Gastroesophageal sphincter (tissue), 4 donors: Measurements from ENCODE around the gene SLC12A4. TPM values are rescaled to one million over a fixed set of nuclear protein-coding genes. Genes with fewer than 3 reads are reported as not detected.
A peak's percentile ranks its signal among the peaks of the same experiment; 100 is the strongest.

Experiments used
- ATAC-seq: fragments of 150-250 bp; one replicate; pipeline ENCODE4 v1.9.1; 2016; ENCODE audit warnings: mild to moderate bottlenecking, moderate library complexity
- H3K27ac ChIP-seq, 4 donors: fragments of 200-600 bp; sonication (generic) in 3 of 4; 1 replicate in 3 of 4; 2 replicates in 1 of 4; pipeline ENCODE4 v1.5.1; 2016 to 2019
- H3K27me3 ChIP-seq: fragments of 200-600 bp; sonication (generic); one replicate; pipeline ENCODE4 v1.5.1; 2019
- H3K36me3 ChIP-seq, 2 donors: fragments of 200-600 bp; sonication (generic); one replicate each; pipeline ENCODE4 v1.5.1; 2019; ENCODE audit warnings: control low read depth in 1 of 2
- H3K4me1 ChIP-seq, 3 donors: fragments of 200-600 bp; sonication (generic); 1 replicate in 2 of 3; 2 replicates in 1 of 3; pipeline ENCODE4 v1.5.1; 2016 to 2019; ENCODE audit warnings: control low read depth in 2 of 3
- H3K4me3 ChIP-seq, 2 donors: fragments of 200-600 bp; sonication (generic); one replicate each; pipeline ENCODE4 v1.5.1; 2019; ENCODE audit warnings: mild to moderate bottlenecking in 1 of 2, moderate library complexity in 1 of 2
- H3K9me3 ChIP-seq, 3 donors: fragments of 200-600 bp; sonication (generic); one replicate each; pipeline ENCODE4 v1.5.1; 2017 to 2019; ENCODE audit warnings: control low read depth in 2 of 3
- CTCF ChIP-seq, 4 experiments: fragments of 200-600 bp in 2 of 4; fragments of 450-650 bp in 2 of 4; sonication (generic) in 1 of 4; IDR thresholded peaks; one replicate each; pipeline ENCODE4 v1.5.1; 2017 to 2019; ENCODE audit warnings: antibody characterized with exemption in 4 of 4, mild to moderate bottlenecking in 2 of 4, moderate library complexity in 2 of 4
- EP300 ChIP-seq: sonication (generic); formaldehyde crosslinking; IDR thresholded peaks from one replicate; pipeline ENCODE4 v1.6.1; 2017; ENCODE audit warnings: antibody characterized with exemption, mild to moderate bottlenecking
- POLR2A ChIP-seq, 2 donors: fragments of 450-650 bp; IDR thresholded peaks; one replicate each; pipeline ENCODE4 v1.6.1; 2017; ENCODE audit warnings: antibody characterized with exemption in 2 of 2, mild to moderate bottlenecking in 2 of 2, moderate library complexity in 1 of 2
- POLR2AphosphoS5 ChIP-seq: sonication (generic); formaldehyde crosslinking; IDR thresholded peaks from one replicate; pipeline ENCODE4 v1.6.1; 2017; ENCODE audit warnings: antibody characterized with exemption
- WGBS, 2 donors: methylation state at CpG; one replicate each; pipeline ENCODE4 v1.1.5; 2018; ENCODE audit warnings: low coverage in 1 of 2; 5-methylcytosine and 5-hydroxymethylcytosine counted together
- total RNA-seq, 4 donors: library from RNA; depleted of rRNA; stranded (reverse); fragments of >200 nt; gene quantifications; one replicate each; pipeline ENCODE4 v1.1.0, GENCODE V29; 2016

Gene SLC12A4
- total RNA-seq, 4 donors from 2014 or later = 54.7 to 121 (median 64.0) TPM

GRCh38 chr16:67987460-67988160 lies 19.2 kb upstream of the SLC12A4 start:
- no peaks in the 10 kb centered on the region for H3K36me3 ChIP-seq
- H3K27me3 ChIP-seq = peaks cover 3% of the 10 kb centered on the region
- 38 to 100% methylated on average over 1 to 2 of the region's 11 CpGs for WGBS, 2 donors
- no peak overlapping the region for H3K27ac ChIP-seq
- peaks cover 0 to 20% (median 0%) of the 10 kb centered on the region in 3 donors for H3K4me1 ChIP-seq
- H3K4me3 ChIP-seq = no peak overlapping the region
- ATAC-seq = no peak
- H3K9me3 ChIP-seq = no peaks in the 10 kb centered on the region
- TF ChIP-seq POLR2AphosphoS5 (no peak), EP300 (no peak), POLR2A (IDR thresholded peaks at IDR 0.05) (no peak), CTCF (IDR thresholded peaks at IDR 0.05) (no peak)

GRCh38 chr16:67986949-67987348 lies 18.5 kb upstream of the SLC12A4 start:
- Histone ChIP-seq H3K36me3 (no peaks in the 10 kb centered on the region), H3K4me1 (peaks cover 0 to 17% (median 0%) of the 10 kb centered on the region in 3 donors), H3K9me3 (no peaks in the 10 kb centered on the region), H3K4me3 (no peak overlapping the region), H3K27ac (no peak overlapping the region), H3K27me3 (peaks cover 10% of the 10 kb centered on the region)
- TF ChIP-seq EP300 = no peak
- no peak for TF ChIP-seq POLR2A (IDR thresholded peaks at IDR 0.05)
- no peak for TF ChIP-seq POLR2AphosphoS5
- TF ChIP-seq CTCF (IDR thresholded peaks at IDR 0.05) = no peak
- WGBS, 2 donors = 81 to 100% methylated on average over 1 to 5 of the region's 5 CpGs
- no peak for ATAC-seq

GRCh38 chr16:67982011-67982696 lies 13.7 kb upstream of the SLC12A4 start:
- no peak for TF ChIP-seq EP300
- TF ChIP-seq CTCF (IDR thresholded peaks at IDR 0.05) = no peak
- TF ChIP-seq POLR2A (IDR thresholded peaks at IDR 0.05) = no peak
- TF ChIP-seq POLR2AphosphoS5 = no peak
- Histone ChIP-seq H3K27me3 (peaks cover 38% of the 10 kb centered on the region), H3K4me3 (no peak overlapping the region), H3K36me3 (no peaks in the 10 kb centered on the region), H3K4me1 (peaks cover 0 to 17% (median 0%) of the 10 kb centered on the region in 3 donors), H3K27ac (no peak overlapping the region), H3K9me3 (no peaks in the 10 kb centered on the region)
- no peak for ATAC-seq
- 77% methylated on average over 3 of the region's 49 CpGs; no CpG with 5 or more reads in 1 of the 2 donors for WGBS, 2 donors

- H3K36me3 ChIP-seq = no peaks in the 10 kb centered on the region
- no peak within 1 kb of the TSS for H3K27ac ChIP-seq
- no CpG with 5 or more reads among the region's 62 CpGs for WGBS, 2 donors
- no peak within 1 kb of the TSS for H3K4me3 ChIP-seq
- peaks cover 0 to 12% (median 0%) of the 10 kb centered on the region in 3 donors for H3K4me1 ChIP-seq
- no peaks in the 10 kb centered on the region for H3K9me3 ChIP-seq
- ATAC-seq = no peak
- peak in 2 of 4 experiments; percentile 17 to 24 for TF ChIP-seq CTCF (IDR thresholded peaks at IDR 0.05)
- TF ChIP-seq POLR2AphosphoS5 = no peak
- TF ChIP-seq POLR2A (IDR thresholded peaks at IDR 0.05) = no peak
- TF ChIP-seq EP300 = no peak
- H3K27me3 ChIP-seq = peaks cover 38% of the 10 kb centered on the region
These were observed 11.7 kb upstream of the SLC12A4 start, which contains the start of gene DPEP3 for GRCh38 chr16:67979955-67980678. DPEP3 (minus strand) TSS chr16:67980499; CDS start chr16:67980380, 119 bp downstream.
